Tibial nerve (tissue), 4 donors: ENCODE measurements around the gene TBC1D23. TPM values are rescaled to one million over a fixed set of nuclear protein-coding genes. Genes with fewer than 3 reads are reported as not detected.
"Not testable (repeated sequence)": the region's sequence is repeated elsewhere in the genome, so short reads cannot be mapped to it uniquely, and the experiment has no call there.

Source experiments
- DNase-seq, 2 donors: peaks; one replicate each; pipeline ENCODE4 v3.0.0-alpha.2; 2019; ENCODE audit warnings: low spot score in 2 of 2
- H3K27ac ChIP-seq, 4 donors: fragments of 200-600 bp; sonication (generic) in 3 of 4; one replicate each; pipeline ENCODE4 v1.5.1; 2017 to 2019; ENCODE audit warnings: mild to moderate bottlenecking in 1 of 4
- H3K27me3 ChIP-seq, 2 donors: fragments of 200-600 bp; sonication (generic) in 1 of 2; one replicate each; pipeline versions ENCODE4 v1.5.1 to v1.6.0; 2017 to 2019
- H3K36me3 ChIP-seq, 3 donors: fragments of 200-600 bp; sonication (generic); one replicate each; pipeline ENCODE4 v1.5.1; 2018 to 2019
- H3K4me1 ChIP-seq, 4 donors: fragments of 200-600 bp; sonication (generic) in 3 of 4; one replicate each; pipeline ENCODE4 v1.5.1; 2017 to 2019
- H3K4me3 ChIP-seq, 4 donors: fragments of 200-600 bp; sonication (generic) in 3 of 4; one replicate each; pipeline ENCODE4 v1.5.1; 2017 to 2019; ENCODE audit warnings: mild to moderate bottlenecking in 1 of 4, moderate library complexity in 1 of 4
- H3K9me3 ChIP-seq, 4 donors: fragments of 200-600 bp; sonication (generic) in 3 of 4; one replicate each; pipeline ENCODE4 v1.5.1; 2017 to 2019
- EP300 ChIP-seq, 2 donors: sonication (generic); formaldehyde crosslinking; IDR thresholded peaks; one replicate each; pipeline ENCODE4 v1.6.1; 2017; ENCODE audit warnings: antibody characterized with exemption in 2 of 2, mild to moderate bottlenecking in 1 of 2
- POLR2A ChIP-seq, 2 donors: fragments of 450-650 bp; IDR thresholded peaks; one replicate each; pipeline ENCODE4 v1.6.1; 2017; ENCODE audit warnings: antibody characterized with exemption in 2 of 2, mild to moderate bottlenecking in 2 of 2, moderate library complexity in 2 of 2
- WGBS, 2 donors: methylation state at CpG; one replicate each; pipeline ENCODE4 v1.1.5; 2018; 5-methylcytosine and 5-hydroxymethylcytosine counted together
- total RNA-seq, 4 donors: library from RNA; depleted of rRNA; stranded (reverse); fragments of >200 nt; gene quantifications; one replicate each; pipeline ENCODE4 v1.1.0, GENCODE V29; 2016
- TF ChIP-seq, protein P1 (sequence below), 5 experiments: fragments of 200-600 bp in 3 of 5; fragments of 450-650 bp in 2 of 5; sonication (generic) in 3 of 5; IDR thresholded peaks; one replicate each; pipeline ENCODE4 v1.5.1; 2016 to 2019; ENCODE audit warnings: antibody characterized with exemption in 5 of 5, mild to moderate bottlenecking in 3 of 5, moderate library complexity in 2 of 5

TBC1D23 gene
- total RNA-seq, 4 donors from 2014 or later, result 21.6 to 32.2 (median 28.2) TPM

DNA sequence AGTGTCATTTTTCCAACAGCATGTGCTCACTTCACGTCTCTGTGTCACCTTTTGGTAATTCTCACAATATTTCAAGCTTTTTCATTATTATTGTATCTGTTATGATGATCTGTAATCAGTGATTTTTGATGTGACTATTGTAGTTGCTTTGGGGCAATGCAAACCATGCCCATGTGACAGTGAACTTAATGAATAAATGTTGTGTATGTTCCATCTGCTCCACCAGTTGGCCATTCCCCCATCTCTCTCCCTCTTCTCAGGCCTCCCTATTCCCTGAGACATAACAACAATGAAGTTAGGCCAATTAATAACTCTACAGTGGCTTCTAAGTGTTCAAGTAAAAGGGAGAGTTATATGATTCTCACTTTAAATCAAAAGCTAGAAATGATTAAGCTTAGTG is 32.5 kb upstream of the TBC1D23 start:
- Histone ChIP-seq H3K4me3 (no peak overlapping the region), H3K27me3 (no peaks in the 10 kb centered on the region), H3K9me3 (peaks cover 0 to 3% (median 0%) of the 10 kb centered on the region in 4 donors), H3K27ac (no peak overlapping the region), H3K4me1 (no peaks in the 10 kb centered on the region), H3K36me3 (no peaks in the 10 kb centered on the region)
- 84 to 93% methylated on average over 1 of the region's 1 CpG for WGBS, 2 donors
- no peak for TF ChIP-seq EP300 (IDR thresholded peaks at IDR 0.05)
- TF ChIP-seq, protein P1, sequence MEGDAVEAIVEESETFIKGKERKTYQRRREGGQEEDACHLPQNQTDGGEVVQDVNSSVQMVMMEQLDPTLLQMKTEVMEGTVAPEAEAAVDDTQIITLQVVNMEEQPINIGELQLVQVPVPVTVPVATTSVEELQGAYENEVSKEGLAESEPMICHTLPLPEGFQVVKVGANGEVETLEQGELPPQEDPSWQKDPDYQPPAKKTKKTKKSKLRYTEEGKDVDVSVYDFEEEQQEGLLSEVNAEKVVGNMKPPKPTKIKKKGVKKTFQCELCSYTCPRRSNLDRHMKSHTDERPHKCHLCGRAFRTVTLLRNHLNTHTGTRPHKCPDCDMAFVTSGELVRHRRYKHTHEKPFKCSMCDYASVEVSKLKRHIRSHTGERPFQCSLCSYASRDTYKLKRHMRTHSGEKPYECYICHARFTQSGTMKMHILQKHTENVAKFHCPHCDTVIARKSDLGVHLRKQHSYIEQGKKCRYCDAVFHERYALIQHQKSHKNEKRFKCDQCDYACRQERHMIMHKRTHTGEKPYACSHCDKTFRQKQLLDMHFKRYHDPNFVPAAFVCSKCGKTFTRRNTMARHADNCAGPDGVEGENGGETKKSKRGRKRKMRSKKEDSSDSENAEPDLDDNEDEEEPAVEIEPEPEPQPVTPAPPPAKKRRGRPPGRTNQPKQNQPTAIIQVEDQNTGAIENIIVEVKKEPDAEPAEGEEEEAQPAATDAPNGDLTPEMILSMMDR (IDR thresholded peaks at IDR 0.05), result no peak
- no peak for TF ChIP-seq POLR2A (IDR thresholded peaks at IDR 0.05)
- no peak for DNase-seq

DNA sequence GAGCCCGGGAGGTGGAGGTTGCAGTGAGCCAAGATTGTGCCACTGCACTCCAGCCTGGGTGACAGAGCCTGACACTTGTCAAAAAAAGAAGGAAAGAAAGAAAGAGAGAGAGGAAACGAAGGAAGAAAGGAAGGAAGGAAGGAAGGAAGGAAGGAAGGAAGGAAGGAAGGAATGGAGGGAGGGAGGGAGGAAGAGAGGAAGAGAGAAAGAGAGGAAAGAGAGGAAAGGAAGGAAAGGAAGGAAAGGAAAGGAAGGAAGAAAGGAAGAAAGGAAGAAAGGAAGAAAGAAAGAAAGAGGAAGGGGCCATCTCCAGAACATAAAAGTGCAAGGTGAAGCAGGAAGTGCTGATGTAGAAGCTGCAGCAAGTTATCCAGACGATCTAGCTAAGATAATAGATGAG is 31.6 kb upstream of the TBC1D23 start:
- H3K9me3 ChIP-seq, H3K27me3 ChIP-seq, DNase-seq, H3K4me3 ChIP-seq, H3K36me3 ChIP-seq, H3K27ac ChIP-seq, H3K4me1 ChIP-seq: not testable (repeated sequence)
- WGBS, 2 donors, result 86 to 88% methylated on average over 3 of the region's 3 CpGs

DNA sequence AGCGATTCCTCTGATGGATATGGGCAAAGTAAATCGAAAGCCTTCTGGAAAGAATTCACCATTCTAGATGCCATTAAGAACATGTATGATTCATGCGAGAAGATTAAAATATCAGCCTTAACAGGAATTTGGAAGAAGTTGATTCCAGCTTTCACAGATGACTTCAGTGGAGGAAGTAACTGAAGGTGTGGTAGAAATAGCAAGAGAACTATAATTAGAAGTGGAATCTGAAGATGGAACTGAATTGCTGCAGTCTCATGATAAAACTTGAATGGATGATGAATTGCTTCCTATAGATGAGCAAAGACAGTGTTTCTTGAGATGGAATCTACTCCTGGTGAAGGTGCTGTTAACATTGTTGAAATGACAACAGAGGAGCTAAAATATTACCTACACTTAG is 30.1 kb upstream of the TBC1D23 start:
- H3K4me1 ChIP-seq, result no peaks in the 10 kb centered on the region
- TF ChIP-seq, protein P1 (IDR thresholded peaks at IDR 0.05), result no peak
- TF ChIP-seq POLR2A (IDR thresholded peaks at IDR 0.05) (no peak), EP300 (IDR thresholded peaks at IDR 0.05) (no peak)
- no peak overlapping the region for H3K27ac ChIP-seq
- DNase-seq, result no peak
- H3K4me3 ChIP-seq, result no peak overlapping the region
- no peaks in the 10 kb centered on the region for H3K27me3 ChIP-seq
- H3K9me3 ChIP-seq, result no peaks in the 10 kb centered on the region
- no peaks in the 10 kb centered on the region for H3K36me3 ChIP-seq
- 94 to 95% methylated on average over 3 of the region's 3 CpGs for WGBS, 2 donors

DNA sequence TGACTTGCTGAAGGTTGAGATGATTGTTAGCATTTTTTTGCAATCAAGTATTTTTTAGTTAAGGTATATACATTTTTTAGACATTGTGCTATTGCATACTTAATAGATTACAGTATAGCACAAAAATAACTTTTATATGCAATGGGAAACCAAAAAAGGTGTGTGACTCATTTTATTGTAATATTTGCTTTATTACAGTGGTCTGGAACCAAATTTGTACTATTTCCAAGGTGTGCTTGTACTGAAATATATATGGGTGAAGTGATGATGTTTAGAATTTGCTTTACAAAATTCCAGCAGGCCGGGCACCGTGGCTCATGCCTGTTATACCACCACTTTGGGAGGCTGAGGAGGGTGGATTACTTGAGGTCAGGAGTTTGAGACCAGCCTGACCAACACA is 29.1 kb upstream of the TBC1D23 start:
- H3K4me1 ChIP-seq, result no peaks in the 10 kb centered on the region
- H3K9me3 ChIP-seq, result no peaks in the 10 kb centered on the region
- TF ChIP-seq EP300 (IDR thresholded peaks at IDR 0.05) (no peak), POLR2A (IDR thresholded peaks at IDR 0.05) (no peak)
- TF ChIP-seq, protein P1 (IDR thresholded peaks at IDR 0.05), result no peak
- no peak for DNase-seq
- no peak overlapping the region for H3K27ac ChIP-seq
- no peak overlapping the region for H3K4me3 ChIP-seq
- WGBS, 2 donors, result 95% methylated on average over 2 of the region's 2 CpGs
- no peaks in the 10 kb centered on the region for H3K27me3 ChIP-seq
- H3K36me3 ChIP-seq, result no peaks in the 10 kb centered on the region

DNA sequence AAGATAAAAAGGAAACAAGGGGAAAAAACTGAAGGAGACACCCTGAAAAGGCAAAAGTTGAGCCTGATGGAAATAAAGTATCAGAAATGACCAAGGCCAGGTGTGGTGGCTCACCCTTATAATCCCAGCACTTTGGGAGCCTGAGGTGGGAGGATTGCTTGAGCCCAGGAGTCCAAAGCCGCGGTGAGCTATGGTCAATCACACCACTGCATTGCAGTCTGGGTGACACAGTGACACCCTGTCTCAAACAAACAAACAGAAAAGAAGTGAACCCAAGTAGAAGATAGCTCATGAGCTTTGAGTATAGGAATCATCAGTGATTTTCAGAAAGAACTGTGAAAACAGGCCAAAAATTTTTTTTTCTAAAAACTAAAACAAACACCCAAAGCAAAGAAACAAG is 26.4 kb upstream of the TBC1D23 start:
- H3K36me3 ChIP-seq, result no peaks in the 10 kb centered on the region
- 92 to 95% methylated on average over 2 of the region's 2 CpGs for WGBS, 2 donors
- H3K4me1 ChIP-seq, result no peaks in the 10 kb centered on the region
- H3K9me3 ChIP-seq, result peaks cover 0 to 23% (median 2%) of the 10 kb centered on the region in 4 donors
- DNase-seq, result no peak
- no peak overlapping the region for H3K27ac ChIP-seq
- no peaks in the 10 kb centered on the region for H3K27me3 ChIP-seq
- H3K4me3 ChIP-seq, result no peak overlapping the region
- TF ChIP-seq EP300 (IDR thresholded peaks at IDR 0.05) (no peak), POLR2A (IDR thresholded peaks at IDR 0.05) (no peak)
- TF ChIP-seq, protein P1 (IDR thresholded peaks at IDR 0.05), result no peak

DNA sequence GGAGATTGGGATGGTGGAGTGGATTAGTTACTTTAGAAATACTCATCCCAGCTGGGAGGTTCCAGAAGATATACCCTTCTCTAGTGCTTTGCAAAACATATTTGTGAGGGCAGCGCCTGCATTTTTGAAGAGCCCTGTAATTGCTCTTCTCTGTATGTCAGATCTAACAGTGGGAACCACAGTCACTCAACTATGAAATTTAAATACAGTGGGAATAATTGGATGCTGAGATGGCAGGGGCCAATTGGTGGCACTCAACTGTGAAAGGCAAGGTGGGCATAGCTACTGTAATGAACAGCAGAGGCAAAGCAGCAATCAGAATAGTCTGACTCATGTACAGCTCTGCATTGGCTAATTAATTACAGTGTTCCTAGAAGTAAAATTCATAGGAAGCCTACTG is 22.2 kb upstream of the TBC1D23 start:
- 94 to 96% methylated on average over 1 of the region's 1 CpG for WGBS, 2 donors
- H3K4me3 ChIP-seq, result no peak overlapping the region

DNA sequence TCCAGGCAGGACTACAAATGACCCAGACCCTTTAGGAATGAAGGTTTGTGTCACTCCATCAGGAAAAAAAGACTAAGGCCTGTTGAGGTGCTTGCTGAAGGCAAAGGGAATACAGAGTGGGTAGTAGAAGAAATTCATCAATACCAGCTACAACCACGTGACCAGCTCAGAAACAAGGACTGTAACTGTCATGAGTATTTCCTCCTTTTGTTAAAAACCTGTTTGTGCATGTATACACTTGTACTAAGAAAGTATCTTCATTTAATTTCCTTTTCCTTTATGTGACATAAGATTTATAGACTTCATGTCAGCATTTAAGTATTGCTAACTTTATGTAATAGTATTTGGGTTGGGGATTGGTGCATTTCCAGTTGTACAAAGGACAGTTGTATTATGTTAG is 18.3 kb upstream of the TBC1D23 start:
- H3K9me3 ChIP-seq, result peaks cover 0 to 21% (median 2%) of the 10 kb centered on the region in 4 donors
- not testable (repeated sequence) for H3K4me1 ChIP-seq, DNase-seq, H3K36me3 ChIP-seq, H3K27ac ChIP-seq, H3K27me3 ChIP-seq, H3K4me3 ChIP-seq
- 80% methylated on average over 1 of the region's 1 CpG for WGBS, 2 donors

More for the DNA sequence above, 22.2 kb upstream of the TBC1D23 start:
- peaks cover 0 to 25% (median 2%) of the 10 kb centered on the region in 4 donors for H3K9me3 ChIP-seq
- TF ChIP-seq POLR2A (IDR thresholded peaks at IDR 0.05) (no peak), EP300 (IDR thresholded peaks at IDR 0.05) (no peak)
- TF ChIP-seq, protein P1 (IDR thresholded peaks at IDR 0.05), result no peak
- DNase-seq, result no peak
- no peaks in the 10 kb centered on the region for H3K4me1 ChIP-seq
- H3K36me3 ChIP-seq, result no peaks in the 10 kb centered on the region
- H3K27ac ChIP-seq, result no peak overlapping the region
- no peaks in the 10 kb centered on the region for H3K27me3 ChIP-seq
